ENCODE results near the gene NRXN3. TPM values are rescaled to one million over a fixed set of nuclear protein-coding genes. Genes with fewer than 3 reads are reported as not detected.

The NRXN3 gene
- total and polyA plus RNA-seq, 2 experiments from 2014 or later, result 1.0 to 1.8 TPM

DNA sequence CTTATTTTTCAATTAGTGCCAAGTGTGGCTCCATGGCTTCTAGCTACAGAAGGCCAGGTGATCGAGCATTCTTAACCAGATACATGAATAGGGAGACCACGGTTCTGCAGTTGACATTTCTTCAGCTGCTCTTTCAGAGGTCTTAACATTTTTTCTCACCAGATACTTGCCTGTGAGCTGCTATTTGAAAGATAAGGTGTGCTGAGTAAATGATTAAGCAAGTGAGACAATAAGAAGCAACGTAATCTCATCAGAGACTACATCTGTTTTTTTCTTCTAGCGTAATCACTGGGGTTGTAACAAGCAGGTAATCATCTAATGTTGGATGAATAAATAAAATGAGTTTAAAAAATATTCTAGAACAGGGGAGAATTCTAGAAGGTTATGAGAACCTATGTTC, 1128.2 kb downstream of the NRXN3 start:
- Histone ChIP-seq H3F3A (replicated peaks; ENCODE audit: low read depth) (no peaks in the 10 kb centered on the region), H3K9me2 (ENCODE audit: insufficient read depth) (no peaks in the 10 kb centered on the region), H3K27me3 (ENCODE audit: insufficient read depth) (no peaks in the 10 kb centered on the region), H3K27ac (ENCODE audit: low read depth) (no peak overlapping the region), H3K36me3 (ENCODE audit: insufficient read depth) (peaks cover 4% of the 10 kb centered on the region; the same call in 1 of the 2 replicates), H3K4me3 (no peak overlapping the region), H3K4me2 (no peak overlapping the region), H3K4me1 (ENCODE audit: insufficient read depth) (peaks cover 9% of the 10 kb centered on the region), H3K79me2 (replicated peaks; ENCODE audit: insufficient read depth) (no peaks in the 10 kb centered on the region), H2AFZ (no peak overlapping the region), H4K20me1 (replicated peaks; ENCODE audit: insufficient read depth) (no peaks in the 10 kb centered on the region)
- Mint-ChIP-seq H3K36me3 (ENCODE audit: low read depth) (no peaks in the 10 kb centered on the region), H3K9me3 (no peaks in the 10 kb centered on the region; the same call in 2 of the 3 replicates), H3K27ac (no peak overlapping the region), H3K4me3 (no peak overlapping the region), H3K27me3 (ENCODE audit: insufficient read depth, low read depth, poor library complexity) (no peaks in the 10 kb centered on the region), H3K4me1 (peaks cover 26% of the 10 kb centered on the region)
- ATAC-seq (no peak), DNase-seq (ENCODE audit: low spot score) (no peak)
- TF ChIP-seq, protein P1, sequence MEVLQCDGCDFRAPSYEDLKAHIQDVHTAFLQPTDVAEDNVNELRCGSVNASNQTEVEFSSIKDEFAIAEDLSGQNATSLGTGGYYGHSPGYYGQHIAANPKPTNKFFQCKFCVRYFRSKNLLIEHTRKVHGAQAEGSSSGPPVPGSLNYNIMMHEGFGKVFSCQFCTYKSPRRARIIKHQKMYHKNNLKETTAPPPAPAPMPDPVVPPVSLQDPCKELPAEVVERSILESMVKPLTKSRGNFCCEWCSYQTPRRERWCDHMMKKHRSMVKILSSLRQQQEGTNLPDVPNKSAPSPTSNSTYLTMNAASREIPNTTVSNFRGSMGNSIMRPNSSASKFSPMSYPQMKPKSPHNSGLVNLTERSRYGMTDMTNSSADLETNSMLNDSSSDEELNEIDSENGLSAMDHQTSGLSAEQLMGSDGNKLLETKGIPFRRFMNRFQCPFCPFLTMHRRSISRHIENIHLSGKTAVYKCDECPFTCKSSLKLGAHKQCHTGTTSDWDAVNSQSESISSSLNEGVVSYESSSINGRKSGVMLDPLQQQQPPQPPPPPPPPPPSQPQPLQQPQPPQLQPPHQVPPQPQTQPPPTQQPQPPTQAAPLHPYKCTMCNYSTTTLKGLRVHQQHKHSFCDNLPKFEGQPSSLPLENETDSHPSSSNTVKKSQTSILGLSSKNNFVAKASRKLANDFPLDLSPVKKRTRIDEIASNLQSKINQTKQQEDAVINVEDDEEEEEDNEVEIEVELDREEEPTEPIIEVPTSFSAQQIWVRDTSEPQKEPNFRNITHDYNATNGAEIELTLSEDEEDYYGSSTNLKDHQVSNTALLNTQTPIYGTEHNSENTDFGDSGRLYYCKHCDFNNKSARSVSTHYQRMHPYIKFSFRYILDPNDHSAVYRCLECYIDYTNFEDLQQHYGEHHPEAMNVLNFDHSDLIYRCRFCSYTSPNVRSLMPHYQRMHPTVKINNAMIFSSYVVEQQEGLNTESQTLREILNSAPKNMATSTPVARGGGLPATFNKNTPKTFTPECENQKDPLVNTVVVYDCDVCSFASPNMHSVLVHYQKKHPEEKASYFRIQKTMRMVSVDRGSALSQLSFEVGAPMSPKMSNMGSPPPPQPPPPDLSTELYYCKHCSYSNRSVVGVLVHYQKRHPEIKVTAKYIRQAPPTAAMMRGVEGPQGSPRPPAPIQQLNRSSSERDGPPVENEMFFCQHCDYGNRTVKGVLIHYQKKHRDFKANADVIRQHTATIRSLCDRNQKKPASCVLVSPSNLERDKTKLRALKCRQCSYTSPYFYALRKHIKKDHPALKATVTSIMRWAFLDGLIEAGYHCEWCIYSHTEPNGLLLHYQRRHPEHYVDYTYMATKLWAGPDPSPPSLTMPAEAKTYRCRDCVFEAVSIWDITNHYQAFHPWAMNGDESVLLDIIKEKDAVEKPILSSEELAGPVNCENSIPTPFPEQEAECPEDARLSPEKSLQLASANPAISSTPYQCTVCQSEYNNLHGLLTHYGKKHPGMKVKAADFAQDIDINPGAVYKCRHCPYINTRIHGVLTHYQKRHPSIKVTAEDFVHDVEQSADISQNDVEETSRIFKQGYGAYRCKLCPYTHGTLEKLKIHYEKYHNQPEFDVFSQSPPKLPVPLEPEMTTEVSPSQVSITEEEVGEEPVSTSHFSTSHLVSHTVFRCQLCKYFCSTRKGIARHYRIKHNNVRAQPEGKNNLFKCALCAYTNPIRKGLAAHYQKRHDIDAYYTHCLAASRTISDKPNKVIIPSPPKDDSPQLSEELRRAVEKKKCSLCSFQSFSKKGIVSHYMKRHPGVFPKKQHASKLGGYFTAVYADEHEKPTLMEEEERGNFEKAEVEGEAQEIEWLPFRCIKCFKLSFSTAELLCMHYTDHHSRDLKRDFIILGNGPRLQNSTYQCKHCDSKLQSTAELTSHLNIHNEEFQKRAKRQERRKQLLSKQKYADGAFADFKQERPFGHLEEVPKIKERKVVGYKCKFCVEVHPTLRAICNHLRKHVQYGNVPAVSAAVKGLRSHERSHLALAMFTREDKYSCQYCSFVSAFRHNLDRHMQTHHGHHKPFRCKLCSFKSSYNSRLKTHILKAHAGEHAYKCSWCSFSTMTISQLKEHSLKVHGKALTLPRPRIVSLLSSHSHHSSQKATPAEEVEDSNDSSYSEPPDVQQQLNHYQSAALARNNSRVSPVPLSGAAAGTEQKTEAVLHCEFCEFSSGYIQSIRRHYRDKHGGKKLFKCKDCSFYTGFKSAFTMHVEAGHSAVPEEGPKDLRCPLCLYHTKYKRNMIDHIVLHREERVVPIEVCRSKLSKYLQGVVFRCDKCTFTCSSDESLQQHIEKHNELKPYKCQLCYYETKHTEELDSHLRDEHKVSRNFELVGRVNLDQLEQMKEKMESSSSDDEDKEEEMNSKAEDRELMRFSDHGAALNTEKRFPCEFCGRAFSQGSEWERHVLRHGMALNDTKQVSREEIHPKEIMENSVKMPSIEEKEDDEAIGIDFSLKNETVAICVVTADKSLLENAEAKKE (CRISPR knock-in tag; IDR thresholded peaks at IDR 0.05), result no peak
- no peak for TF ChIP-seq STAT1 (IDR thresholded peaks at IDR 0.05; ENCODE audit: unreplicated experiment)
- TF ChIP-seq NANOG (IDR thresholded peaks at IDR 0.05; ENCODE audit: borderline replicate concordance), result no peak
- TF ChIP-seq JUNB (IDR thresholded peaks at IDR 0.05; ENCODE audit: unreplicated experiment), result no peak
- TF ChIP-seq EZH2 (IDR thresholded peaks at IDR 0.05; ENCODE audit: low read depth, unreplicated experiment), result no peak
- no peak for TF ChIP-seq CREB1 (CRISPR knock-in tag; IDR thresholded peaks at IDR 0.05; ENCODE audit: low read depth)
- TF ChIP-seq, protein P2, sequence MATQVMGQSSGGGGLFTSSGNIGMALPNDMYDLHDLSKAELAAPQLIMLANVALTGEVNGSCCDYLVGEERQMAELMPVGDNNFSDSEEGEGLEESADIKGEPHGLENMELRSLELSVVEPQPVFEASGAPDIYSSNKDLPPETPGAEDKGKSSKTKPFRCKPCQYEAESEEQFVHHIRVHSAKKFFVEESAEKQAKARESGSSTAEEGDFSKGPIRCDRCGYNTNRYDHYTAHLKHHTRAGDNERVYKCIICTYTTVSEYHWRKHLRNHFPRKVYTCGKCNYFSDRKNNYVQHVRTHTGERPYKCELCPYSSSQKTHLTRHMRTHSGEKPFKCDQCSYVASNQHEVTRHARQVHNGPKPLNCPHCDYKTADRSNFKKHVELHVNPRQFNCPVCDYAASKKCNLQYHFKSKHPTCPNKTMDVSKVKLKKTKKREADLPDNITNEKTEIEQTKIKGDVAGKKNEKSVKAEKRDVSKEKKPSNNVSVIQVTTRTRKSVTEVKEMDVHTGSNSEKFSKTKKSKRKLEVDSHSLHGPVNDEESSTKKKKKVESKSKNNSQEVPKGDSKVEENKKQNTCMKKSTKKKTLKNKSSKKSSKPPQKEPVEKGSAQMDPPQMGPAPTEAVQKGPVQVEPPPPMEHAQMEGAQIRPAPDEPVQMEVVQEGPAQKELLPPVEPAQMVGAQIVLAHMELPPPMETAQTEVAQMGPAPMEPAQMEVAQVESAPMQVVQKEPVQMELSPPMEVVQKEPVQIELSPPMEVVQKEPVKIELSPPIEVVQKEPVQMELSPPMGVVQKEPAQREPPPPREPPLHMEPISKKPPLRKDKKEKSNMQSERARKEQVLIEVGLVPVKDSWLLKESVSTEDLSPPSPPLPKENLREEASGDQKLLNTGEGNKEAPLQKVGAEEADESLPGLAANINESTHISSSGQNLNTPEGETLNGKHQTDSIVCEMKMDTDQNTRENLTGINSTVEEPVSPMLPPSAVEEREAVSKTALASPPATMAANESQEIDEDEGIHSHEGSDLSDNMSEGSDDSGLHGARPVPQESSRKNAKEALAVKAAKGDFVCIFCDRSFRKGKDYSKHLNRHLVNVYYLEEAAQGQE (IDR thresholded peaks at IDR 0.05; ENCODE audit: unreplicated experiment), result no peak

All from GM23338 (cell line).